Esophagus squamous epithelium (tissue), 5 donors: ENCODE data around the gene SUPT3H. TPM values are rescaled to one million over a fixed set of nuclear protein-coding genes. Genes with fewer than 3 reads are reported as not detected.

ENCODE experiments used
- DNase-seq: peaks from one replicate; lab custom pipeline; 2025; lab: John Stamatoyannopoulos, UW
- H3K27ac ChIP-seq, 4 donors: fragments of 200-600 bp; sonication (generic); one replicate each; pipeline ENCODE4 v1.5.1; 2016 to 2019; ENCODE audit warnings: mild to moderate bottlenecking in 1 of 4
- H3K27me3 ChIP-seq, 4 donors: fragments of 200-600 bp; sonication (generic); 1 replicate in 3 of 4; 2 replicates in 1 of 4; pipeline versions ENCODE4 v1.5.1 to v1.6.0; 2017 to 2021; ENCODE audit warnings: antibody characterized with exemption in 1 of 4
- H3K36me3 ChIP-seq, 3 donors: fragments of 200-600 bp; sonication (generic); one replicate each; pipeline ENCODE4 v1.5.1; 2016 to 2019
- H3K4me1 ChIP-seq, 3 donors: fragments of 200-600 bp; sonication (generic); one replicate each; pipeline ENCODE4 v1.5.1; 2017 to 2019
- H3K4me3 ChIP-seq, 4 donors: fragments of 200-600 bp; sonication (generic); 1 replicate in 3 of 4; 2 replicates in 1 of 4; pipeline ENCODE4 v1.5.1; 2016 to 2019; ENCODE audit warnings: mild to moderate bottlenecking in 2 of 4, moderate library complexity in 1 of 4
- H3K9me3 ChIP-seq, 3 donors: fragments of 200-600 bp; sonication (generic); one replicate each; pipeline ENCODE4 v1.5.1; 2016 to 2019
- POLR2A ChIP-seq, 4 donors: fragments of 450-650 bp; IDR thresholded peaks; one replicate each; pipeline ENCODE4 v1.6.1; 2017; ENCODE audit warnings: antibody characterized with exemption in 4 of 4, mild to moderate bottlenecking in 4 of 4, moderate library complexity in 3 of 4
- WGBS, 2 donors: methylation state at CpG; one replicate each; pipeline ENCODE4 v1.1.5; 2018; 5-methylcytosine and 5-hydroxymethylcytosine counted together
- intact Hi-C: fragments of 100-400 bp; cut with DNase I; formaldehyde crosslinking; loops from one replicate; pipeline ENCODE4 v1.15.0; 2022
- total RNA-seq, 4 donors: library from RNA; depleted of rRNA; stranded (reverse); fragments of >200 nt; gene quantifications; one replicate each; pipeline ENCODE4 v1.1.0, GENCODE V29; 2016
- TF ChIP-seq, protein P1 (sequence below), 6 experiments: fragments of 450-650 bp in 4 of 6; fragments of 200-600 bp in 2 of 6; sonication (generic) in 2 of 6; IDR thresholded peaks; one replicate each; pipeline ENCODE4 v1.5.1; 2016 to 2019; ENCODE audit warnings: antibody characterized with exemption in 6 of 6, mild to moderate bottlenecking in 4 of 6, moderate library complexity in 4 of 6
- donor health status: DM: yes; HTN: yes; CAD: no.

SUPT3H gene
- total RNA-seq, 4 donors from 2014 or later: 3.6 to 10.9 (median 5.3) TPM

DNA sequence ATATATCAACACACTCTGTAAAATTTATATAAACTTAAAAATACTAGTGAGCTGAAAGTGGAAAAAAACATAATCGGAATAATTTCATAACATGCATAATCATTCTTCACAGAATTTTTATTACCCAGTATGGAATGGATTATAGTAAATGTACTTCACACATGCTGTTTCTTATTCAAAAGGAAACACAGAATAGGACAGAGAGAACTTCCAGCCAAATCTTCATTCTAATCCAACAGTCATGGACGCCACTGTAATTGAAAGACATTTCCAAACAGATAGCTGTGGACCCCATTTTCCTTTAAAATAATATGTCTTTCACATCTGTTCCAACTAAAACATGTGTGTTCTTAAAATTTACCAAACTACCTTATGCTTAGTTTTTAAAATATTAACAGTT is 176.2 kb downstream of the SUPT3H start:
- WGBS, 2 donors: 96 to 98% methylated on average over 2 of the region's 2 CpGs

DNA sequence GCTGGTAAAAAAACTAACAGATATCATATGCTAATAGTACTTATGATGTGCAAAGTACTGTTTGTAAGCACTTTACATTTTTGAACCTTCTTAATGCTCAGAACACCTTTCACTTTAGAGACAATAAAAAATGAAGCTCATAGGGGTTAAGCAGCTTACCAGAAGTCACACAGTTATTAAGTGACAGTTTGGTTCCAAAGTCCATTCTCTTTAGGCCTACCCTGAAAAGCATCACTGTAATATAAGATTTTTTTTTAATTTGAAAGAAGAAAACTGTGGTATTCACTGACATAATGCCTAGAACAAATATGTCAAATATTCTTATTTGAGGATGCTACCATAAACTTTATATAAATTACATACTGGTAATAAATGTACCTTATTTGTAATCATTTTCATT is 177.2 kb downstream of the SUPT3H start:
- Histone ChIP-seq H3K4me1 (no peaks in the 10 kb centered on the region), H3K27ac (no peak overlapping the region), H3K36me3 (no peaks in the 10 kb centered on the region), H3K27me3 (no peaks in the 10 kb centered on the region), H3K4me3 (no peak overlapping the region), H3K9me3 (no peaks in the 10 kb centered on the region)
- TF ChIP-seq, protein P1, sequence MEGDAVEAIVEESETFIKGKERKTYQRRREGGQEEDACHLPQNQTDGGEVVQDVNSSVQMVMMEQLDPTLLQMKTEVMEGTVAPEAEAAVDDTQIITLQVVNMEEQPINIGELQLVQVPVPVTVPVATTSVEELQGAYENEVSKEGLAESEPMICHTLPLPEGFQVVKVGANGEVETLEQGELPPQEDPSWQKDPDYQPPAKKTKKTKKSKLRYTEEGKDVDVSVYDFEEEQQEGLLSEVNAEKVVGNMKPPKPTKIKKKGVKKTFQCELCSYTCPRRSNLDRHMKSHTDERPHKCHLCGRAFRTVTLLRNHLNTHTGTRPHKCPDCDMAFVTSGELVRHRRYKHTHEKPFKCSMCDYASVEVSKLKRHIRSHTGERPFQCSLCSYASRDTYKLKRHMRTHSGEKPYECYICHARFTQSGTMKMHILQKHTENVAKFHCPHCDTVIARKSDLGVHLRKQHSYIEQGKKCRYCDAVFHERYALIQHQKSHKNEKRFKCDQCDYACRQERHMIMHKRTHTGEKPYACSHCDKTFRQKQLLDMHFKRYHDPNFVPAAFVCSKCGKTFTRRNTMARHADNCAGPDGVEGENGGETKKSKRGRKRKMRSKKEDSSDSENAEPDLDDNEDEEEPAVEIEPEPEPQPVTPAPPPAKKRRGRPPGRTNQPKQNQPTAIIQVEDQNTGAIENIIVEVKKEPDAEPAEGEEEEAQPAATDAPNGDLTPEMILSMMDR (IDR thresholded peaks at IDR 0.05): no peak
- no peak for TF ChIP-seq POLR2A (IDR thresholded peaks at IDR 0.05)
- intact Hi-C loops: no loop called here
- no peak for DNase-seq

More for the DNA sequence above, 176.2 kb downstream of the SUPT3H start:
- Histone ChIP-seq H3K9me3 (no peaks in the 10 kb centered on the region), H3K27me3 (no peaks in the 10 kb centered on the region), H3K4me1 (no peaks in the 10 kb centered on the region), H3K4me3 (no peak overlapping the region), H3K27ac (no peak overlapping the region), H3K36me3 (no peaks in the 10 kb centered on the region)
- DNase-seq: no peak
- intact Hi-C loops: no loop called here
- TF ChIP-seq, protein P1 (IDR thresholded peaks at IDR 0.05): no peak
- TF ChIP-seq POLR2A (IDR thresholded peaks at IDR 0.05): no peak

GRCh38 chr6:45199554-45199953 is 178.2 kb downstream of the SUPT3H start:
- Histone ChIP-seq H3K27ac (no peak overlapping the region), H3K4me1 (no peaks in the 10 kb centered on the region), H3K27me3 (no peaks in the 10 kb centered on the region), H3K4me3 (no peak overlapping the region), H3K36me3 (no peaks in the 10 kb centered on the region), H3K9me3 (no peaks in the 10 kb centered on the region)
- DNase-seq: no peak
- TF ChIP-seq, protein P1 (IDR thresholded peaks at IDR 0.05): no peak
- no peak for TF ChIP-seq POLR2A (IDR thresholded peaks at IDR 0.05)
- intact Hi-C loops: no loop called here

GRCh38 chr6:45196121-45196520 is 181.6 kb downstream of the SUPT3H start:
- TF ChIP-seq, protein P1 (IDR thresholded peaks at IDR 0.05): no peak
- no peak for TF ChIP-seq POLR2A (IDR thresholded peaks at IDR 0.05)
- Histone ChIP-seq H3K36me3 (no peaks in the 10 kb centered on the region), H3K4me3 (no peak overlapping the region), H3K9me3 (no peaks in the 10 kb centered on the region), H3K4me1 (no peaks in the 10 kb centered on the region), H3K27me3 (no peaks in the 10 kb centered on the region), H3K27ac (no peak overlapping the region)
- intact Hi-C loops: no loop called here
- 62 to 85% methylated on average over 3 of the region's 3 CpGs for WGBS, 2 donors
- no peak for DNase-seq

GRCh38 chr6:45195137-45195536 is 182.6 kb downstream of the SUPT3H start:
- 63 to 86% methylated on average over 1 of the region's 1 CpG for WGBS, 2 donors
- TF ChIP-seq, protein P1 (IDR thresholded peaks at IDR 0.05): no peak
- no peak for TF ChIP-seq POLR2A (IDR thresholded peaks at IDR 0.05)
- intact Hi-C loops: no loop called here
- no peak for DNase-seq
- H3K4me3 ChIP-seq: no peak overlapping the region
- no peaks in the 10 kb centered on the region for H3K36me3 ChIP-seq
- no peak overlapping the region for H3K27ac ChIP-seq
- H3K27me3 ChIP-seq: no peaks in the 10 kb centered on the region
- no peaks in the 10 kb centered on the region for H3K4me1 ChIP-seq
- H3K9me3 ChIP-seq: no peaks in the 10 kb centered on the region
